ENCODE measurements around the gene CRCP. TPM values are rescaled to one million over a fixed set of nuclear protein-coding genes. Genes with fewer than 3 reads are reported as not detected.

Gene CRCP
- total and polyA plus RNA-seq, 2 of the 13 experiments (the other 11 are each of a cell fraction or from before 2014, with no cell fraction given), result 22.7 to 31.0 TPM

- H3K4me2 ChIP-seq (ENCODE audit: low read depth, low read length), result no peak overlapping the region
Measured at GRCh38 chr7:66099232-66099550, 15.5 kb upstream of the CRCP start.

More at GRCh38 chr7:66099232-66099550, 15.5 kb upstream of the CRCP start:
- ChIA-PET POLR2A (no interaction called here), CTCF (ENCODE audit: low intra/inter-chr PET ratio, low total read pairs) (no interaction called here)
- Histone ChIP-seq H3K9ac (ENCODE audit: insufficient read depth, low read depth, low read length) (no peak overlapping the region), H3K79me2 (ENCODE audit: insufficient read depth, low read length) (no peaks in the 10 kb centered on the region), H3K9me3 (ENCODE audit: low read length) (no peaks in the 10 kb centered on the region), H3K36me3 (replicated peaks in 1 of 2; ENCODE audit: control insufficient read depth in 1 of 2, insufficient read depth in 2 of 2, low read length in 2 of 2) (no peaks in the 10 kb centered on the region), H3K27me3 (ENCODE audit: control insufficient read depth in 1 of 2, insufficient read depth in 2 of 2, low read length in 2 of 2) (no peaks in the 10 kb centered on the region), H3K27ac (ENCODE audit: extremely low read length, insufficient read depth, low read length) (no peak overlapping the region), H3K4me1 (ENCODE audit: insufficient read depth, low read length) (peaks cover 9% of the 10 kb centered on the region), H2AFZ (ENCODE audit: low read length) (no peak overlapping the region), H3K4me3 (replicated peaks in 1 of 3; ENCODE audit: insufficient read depth in 1 of 3, low read depth in 2 of 3, low read length in 3 of 3) (no peak overlapping the region), H4K20me1 (ENCODE audit: insufficient read depth, low read length) (no peaks in the 10 kb centered on the region)
- in situ Hi-C loops (cut with HindIII; ENCODE audit: extremely low pct_ligation_motif_present, low pct_unique_long_range_greater_than_20kb) (no loop called here), intact Hi-C loops (cut with micrococcal nuclease; ENCODE audit: unreplicated experiment) (no loop called here)
- ATAC-seq, result no peak
- no peak for FAIRE-seq
- no TSS peak for BruUV-seq (replicated peaks)
- no peak for TF ChIP-seq GPN1 (CRISPR knock-in tag; IDR thresholded peaks at IDR 0.05; ENCODE audit: borderline replicate concordance)
- no peak for TF ChIP-seq ZNF343 (CRISPR knock-in tag; IDR thresholded peaks at IDR 0.05)
- no peak for TF ChIP-seq NR2F2 (IDR thresholded peaks at IDR 0.05; ENCODE audit: borderline replicate concordance, low read depth)
- no peak for TF ChIP-seq ARHGAP35 (CRISPR knock-in tag; IDR thresholded peaks at IDR 0.05; ENCODE audit: borderline replicate concordance)
- TF ChIP-seq PCBP1 (IDR thresholded peaks at IDR 0.05; ENCODE audit: borderline replicate concordance, low read depth, low read length), result 0 out of 2 replicates have a peak, but pooled peaks have one; percentile 64
- TF ChIP-seq HNRNPK (IDR thresholded peaks at IDR 0.05; ENCODE audit: low read depth, low read length, poor library complexity, severe bottlenecking), result peak; percentile 68
- TF ChIP-seq ZNF644 (CRISPR knock-in tag; IDR thresholded peaks at IDR 0.05; ENCODE audit: low read depth), result no peak
- no peak for TF ChIP-seq ZXDC (CRISPR knock-in tag; IDR thresholded peaks at IDR 0.05)
- no peak for DNase-seq (ENCODE audit: low spot score)
- 93% methylated on average over 2 of the region's 2 CpGs for WGBS (ENCODE audit: low lambda C conversion rate)

All from HepG2 (cell line).